ENCODE results near the gene FMO2.

FMO2 gene

GRCh38 chr1:171177261-171177660, 7.8 kb upstream of the FMO2 start:
- no peak overlapping the region for H3K4me2 ChIP-seq (ENCODE audit: low read length)
- no peaks in the 10 kb centered on the region; the same call in 1 of the 2 replicates for H3F3A ChIP-seq (ENCODE audit: control insufficient read depth, insufficient read depth)
- H3K9me2 ChIP-seq (replicated peaks; ENCODE audit: control insufficient read depth, low read length): no peaks in the 10 kb centered on the region
- peaks cover 28% of the 10 kb centered on the region for H3K4me1 ChIP-seq (ENCODE audit: control insufficient read depth, low read length)
- H3K27ac ChIP-seq (ENCODE audit: low read depth, low read length): no peak overlapping the region
- TF ChIP-seq CTCF (IDR thresholded peaks at IDR 0.05; ENCODE audit: low read depth, low read length, poor library complexity, severe bottlenecking) (no peak), EZH2phosphoT487 (IDR thresholded peaks at IDR 0.05; ENCODE audit: borderline replicate concordance, low read length) (no peak)
- H4K20me1 ChIP-seq (ENCODE audit: control insufficient read depth, insufficient read depth, low read depth, low read length): no peaks in the 10 kb centered on the region
- no peaks in the 10 kb centered on the region for H3K27me3 ChIP-seq (ENCODE audit: control insufficient read depth, low read length)
- no peaks in the 10 kb centered on the region for H3K79me2 ChIP-seq (ENCODE audit: control insufficient read depth, low read length)
- H3K4me3 ChIP-seq (ENCODE audit: low read length): no peak overlapping the region
- no peaks in the 10 kb centered on the region for H3K36me3 ChIP-seq (ENCODE audit: control insufficient read depth, low read length)
- no peaks in the 10 kb centered on the region; the same call in 1 of the 2 replicates for H3K9me3 ChIP-seq (ENCODE audit: control insufficient read depth, insufficient read depth, low read length)

DNA sequence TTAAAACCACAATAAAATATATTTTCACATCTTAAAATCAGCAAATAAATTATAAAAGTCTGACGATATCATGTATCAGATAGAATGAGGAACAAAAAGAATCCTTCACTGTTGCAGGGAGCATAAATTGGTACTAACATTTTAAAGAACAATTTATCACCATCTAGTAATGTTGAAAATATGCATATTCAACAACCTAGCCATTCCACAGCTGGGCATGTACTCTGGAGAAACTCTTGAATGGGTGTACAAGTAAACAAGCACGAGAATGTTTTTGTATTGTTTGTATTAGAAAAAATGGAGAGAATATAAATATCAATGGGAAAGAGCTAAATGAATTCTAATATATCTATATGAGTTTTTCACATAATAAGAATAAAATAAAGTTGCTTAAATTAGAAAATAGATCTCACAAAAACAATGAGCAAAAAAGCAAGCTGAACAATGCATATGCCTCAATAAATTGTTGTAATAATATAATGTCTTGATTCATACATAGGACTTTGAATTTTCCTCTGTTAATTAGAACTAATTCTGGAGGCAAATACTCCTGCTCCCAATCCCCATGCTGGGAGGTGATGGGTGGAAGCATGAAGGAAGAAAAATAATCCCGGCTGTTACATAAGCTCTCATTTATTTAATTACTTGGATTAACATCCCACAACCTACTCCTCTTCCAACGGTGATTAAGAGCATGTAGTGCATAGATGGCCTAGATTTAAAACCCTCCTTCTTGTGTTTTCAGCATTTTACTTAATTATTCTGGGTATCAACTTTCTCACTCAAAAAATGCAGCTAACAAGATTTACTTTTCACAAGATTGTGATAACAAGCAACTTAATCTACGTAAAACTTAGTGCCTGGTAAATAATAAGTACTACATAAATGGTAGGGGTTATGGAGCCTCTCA, 5.5 kb upstream of the FMO2 start:
- Histone ChIP-seq H3K9me2 (replicated peaks; ENCODE audit: control insufficient read depth, low read length) (no peaks in the 10 kb centered on the region), H3K27ac (ENCODE audit: low read depth, low read length) (no peak overlapping the region), H4K20me1 (ENCODE audit: control insufficient read depth, insufficient read depth, low read depth, low read length) (no peaks in the 10 kb centered on the region), H3K27me3 (ENCODE audit: control insufficient read depth, low read length) (no peaks in the 10 kb centered on the region), H3K79me2 (ENCODE audit: control insufficient read depth, low read length) (no peaks in the 10 kb centered on the region), H3K9me3 (ENCODE audit: control insufficient read depth, insufficient read depth, low read length) (no peaks in the 10 kb centered on the region; the same call in 1 of the 2 replicates), H3K4me3 (ENCODE audit: low read length) (no peak overlapping the region), H3K4me2 (ENCODE audit: low read length) (no peak overlapping the region), H3K4me1 (ENCODE audit: control insufficient read depth, low read length) (peaks cover 12% of the 10 kb centered on the region), H3F3A (ENCODE audit: control insufficient read depth, insufficient read depth) (no peaks in the 10 kb centered on the region), H3K36me3 (ENCODE audit: control insufficient read depth, low read length) (no peaks in the 10 kb centered on the region)
- TF ChIP-seq CTCF (IDR thresholded peaks at IDR 0.05; ENCODE audit: low read depth, low read length, poor library complexity, severe bottlenecking) (no peak), EZH2phosphoT487 (IDR thresholded peaks at IDR 0.05; ENCODE audit: borderline replicate concordance, low read length) (no peak)

- Histone ChIP-seq H3K27ac (ENCODE audit: low read depth, low read length) (no peak overlapping the region), H3K9me2 (replicated peaks; ENCODE audit: control insufficient read depth, low read length) (no peaks in the 10 kb centered on the region), H4K20me1 (ENCODE audit: control insufficient read depth, insufficient read depth, low read depth, low read length) (no peaks in the 10 kb centered on the region), H3K4me3 (ENCODE audit: low read length) (no peak overlapping the region), H3K79me2 (ENCODE audit: control insufficient read depth, low read length) (no peaks in the 10 kb centered on the region), H3K27me3 (ENCODE audit: control insufficient read depth, low read length) (no peaks in the 10 kb centered on the region), H3K9me3 (ENCODE audit: control insufficient read depth, insufficient read depth, low read length) (no peaks in the 10 kb centered on the region), H3K4me2 (ENCODE audit: low read length) (no peak overlapping the region), H3K4me1 (ENCODE audit: control insufficient read depth, low read length) (peaks cover 12% of the 10 kb centered on the region), H3F3A (ENCODE audit: control insufficient read depth, insufficient read depth) (no peaks in the 10 kb centered on the region), H3K36me3 (ENCODE audit: control insufficient read depth, low read length) (no peaks in the 10 kb centered on the region)
- no peak for TF ChIP-seq CTCF (IDR thresholded peaks at IDR 0.05; ENCODE audit: low read depth, low read length, poor library complexity, severe bottlenecking)
- no peak for TF ChIP-seq EZH2phosphoT487 (IDR thresholded peaks at IDR 0.05; ENCODE audit: borderline replicate concordance, low read length)
Measured at GRCh38 chr1:171180670-171181069, 4.4 kb upstream of the FMO2 start.
